ENCODE results near the gene DKKL1.

DNA sequence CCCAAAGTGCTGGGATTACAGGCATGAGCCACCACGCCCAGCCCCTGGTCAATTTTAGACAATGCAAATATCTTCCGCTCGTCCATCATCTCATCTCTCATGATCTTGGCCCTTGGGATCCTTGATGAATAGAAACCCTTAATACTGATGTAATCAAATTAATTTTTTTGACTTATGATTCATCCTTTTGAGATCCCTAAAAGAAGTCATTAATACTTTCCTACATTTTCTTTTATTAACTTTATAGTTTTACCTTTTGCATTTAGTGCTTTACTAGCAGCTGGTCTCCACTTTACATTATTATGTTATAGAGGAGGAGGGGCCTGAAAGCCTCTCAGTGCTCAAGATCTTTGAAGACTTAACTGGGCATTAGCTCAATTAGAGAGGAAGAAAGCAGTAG, 16.7 kb downstream of the DKKL1 start:
- TF ChIP-seq, protein P1, sequence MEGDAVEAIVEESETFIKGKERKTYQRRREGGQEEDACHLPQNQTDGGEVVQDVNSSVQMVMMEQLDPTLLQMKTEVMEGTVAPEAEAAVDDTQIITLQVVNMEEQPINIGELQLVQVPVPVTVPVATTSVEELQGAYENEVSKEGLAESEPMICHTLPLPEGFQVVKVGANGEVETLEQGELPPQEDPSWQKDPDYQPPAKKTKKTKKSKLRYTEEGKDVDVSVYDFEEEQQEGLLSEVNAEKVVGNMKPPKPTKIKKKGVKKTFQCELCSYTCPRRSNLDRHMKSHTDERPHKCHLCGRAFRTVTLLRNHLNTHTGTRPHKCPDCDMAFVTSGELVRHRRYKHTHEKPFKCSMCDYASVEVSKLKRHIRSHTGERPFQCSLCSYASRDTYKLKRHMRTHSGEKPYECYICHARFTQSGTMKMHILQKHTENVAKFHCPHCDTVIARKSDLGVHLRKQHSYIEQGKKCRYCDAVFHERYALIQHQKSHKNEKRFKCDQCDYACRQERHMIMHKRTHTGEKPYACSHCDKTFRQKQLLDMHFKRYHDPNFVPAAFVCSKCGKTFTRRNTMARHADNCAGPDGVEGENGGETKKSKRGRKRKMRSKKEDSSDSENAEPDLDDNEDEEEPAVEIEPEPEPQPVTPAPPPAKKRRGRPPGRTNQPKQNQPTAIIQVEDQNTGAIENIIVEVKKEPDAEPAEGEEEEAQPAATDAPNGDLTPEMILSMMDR (conservative IDR thresholded peaks at IDR 0.05), result no peak
- no peak for TF ChIP-seq EZH2 (IDR thresholded peaks at IDR 0.05; ENCODE audit: low read depth)
